Measurements from ENCODE around the gene MALAT1.
A peak's percentile ranks its signal among the peaks of the same experiment; 100 is the strongest.
"Not testable (repeated sequence)": the region's sequence is repeated elsewhere in the genome, so short reads cannot be mapped to it uniquely, and the experiment has no call there.

MALAT1 gene
- total RNA-seq, result 2,265 to 22,483 (median 6,345) reads per million in 9 experiments

- no peaks in the 10 kb centered on the region for H3K36me3 Mint-ChIP-seq (ENCODE audit: insufficient read depth)
- peaks cover 30 to 34% of the 10 kb centered on the region in 2 donors for H3K4me1 Mint-ChIP-seq (ENCODE audit: low read depth in 2 of 2)
- no peak within 1 kb of the TSS for H3K4me3 Mint-ChIP-seq
- no peaks in the 10 kb centered on the region for H3K9me3 Mint-ChIP-seq
- DNase-seq (peak; percentile 91 to 97 (median 93)), ATAC-seq (replicated peaks) (peak; percentile 23)
- no peaks in the 10 kb centered on the region for H3K27me3 Mint-ChIP-seq
- H3K27ac Mint-ChIP-seq, result no peak within 1 kb of the TSS
Measured at GRCh38 chr11:65498977-65499712, at the start of gene MALAT1. Gene MALAT1 (plus strand): TSS chr11:65499045.

GRCh38 chr11:65451301-65451700 lies 47.5 kb upstream of the MALAT1 start:
- DNase-seq; H3K4me3 Mint-ChIP-seq; ATAC-seq (replicated peaks); H3K27ac Mint-ChIP-seq; H3K9me3 Mint-ChIP-seq; H3K27me3 Mint-ChIP-seq: not testable (repeated sequence)
- peaks cover 10 to 27% of the 10 kb centered on the region in 2 donors for H3K4me1 Mint-ChIP-seq (ENCODE audit: low read depth in 2 of 2)
- H3K36me3 Mint-ChIP-seq (ENCODE audit: insufficient read depth), result peaks cover 16% of the 10 kb centered on the region

GRCh38 chr11:65452259-65452658 lies 46.6 kb upstream of the MALAT1 start:
- H3K36me3 Mint-ChIP-seq (ENCODE audit: insufficient read depth), result peaks cover 14% of the 10 kb centered on the region
- not testable (repeated sequence) for DNase-seq; H3K9me3 Mint-ChIP-seq; H3K27me3 Mint-ChIP-seq; H3K4me3 Mint-ChIP-seq; ATAC-seq (replicated peaks)
- H3K4me1 Mint-ChIP-seq (ENCODE audit: low read depth in 2 of 2), result peaks cover 10 to 24% of the 10 kb centered on the region in 2 donors
- H3K27ac Mint-ChIP-seq, result peak overlapping the region in 1 of 2 donors; percentile 23

- Mint-ChIP-seq H3K27ac (peak overlapping the region in 1 of 2 donors; percentile 23), H3K4me1 (ENCODE audit: low read depth in 2 of 2) (peaks cover 10 to 24% of the 10 kb centered on the region in 2 donors), H3K9me3 (no peaks in the 10 kb centered on the region), H3K36me3 (ENCODE audit: insufficient read depth) (peaks cover 14% of the 10 kb centered on the region), H3K27me3 (no peaks in the 10 kb centered on the region), H3K4me3 (peak overlapping the region in 1 of 2 donors; percentile 91)
- ATAC-seq (replicated peaks) (no peak), DNase-seq (no peak)
Measured at GRCh38 chr11:65452806-65453490, 45.9 kb upstream of the MALAT1 start.

GRCh38 chr11:65454311-65454695 lies 44.5 kb upstream of the MALAT1 start:
- no peak for DNase-seq
- Mint-ChIP-seq H3K27me3 (no peaks in the 10 kb centered on the region), H3K27ac (peak overlapping the region; percentile 88 to 91), H3K36me3 (ENCODE audit: insufficient read depth) (peaks cover 14% of the 10 kb centered on the region), H3K4me1 (ENCODE audit: low read depth in 2 of 2) (peaks cover 10 to 13% of the 10 kb centered on the region in 2 donors), H3K4me3 (peak overlapping the region; percentile 91 to 94), H3K9me3 (no peaks in the 10 kb centered on the region)
- no peak for ATAC-seq (replicated peaks)

GRCh38 chr11:65454696-65455456 lies 44.0 kb upstream of the MALAT1 start:
- Mint-ChIP-seq H3K36me3 (ENCODE audit: insufficient read depth) (peaks cover 12% of the 10 kb centered on the region), H3K27ac (peak overlapping the region; percentile 88 to 91), H3K4me3 (peak overlapping the region; percentile 91 to 94), H3K9me3 (no peaks in the 10 kb centered on the region), H3K27me3 (no peaks in the 10 kb centered on the region), H3K4me1 (ENCODE audit: low read depth in 2 of 2) (peaks cover 10 to 13% of the 10 kb centered on the region in 2 donors)
- ATAC-seq (replicated peaks), result peak; percentile 92
- peak; percentile 50 to 63 (median 63) for DNase-seq

- H3K4me1 Mint-ChIP-seq (ENCODE audit: low read depth in 2 of 2), result peaks cover 10 to 13% of the 10 kb centered on the region in 2 donors
- H3K27me3 Mint-ChIP-seq, result no peaks in the 10 kb centered on the region
- no peak for ATAC-seq (replicated peaks)
- H3K9me3 Mint-ChIP-seq, result no peaks in the 10 kb centered on the region
- H3K27ac Mint-ChIP-seq, result no peak overlapping the region
- H3K36me3 Mint-ChIP-seq (ENCODE audit: insufficient read depth), result peaks cover 11% of the 10 kb centered on the region
- peak overlapping the region; percentile 29 to 42 for H3K4me3 Mint-ChIP-seq
- no peak for DNase-seq
Measured at GRCh38 chr11:65456418-65456817, 42.4 kb upstream of the MALAT1 start.

- DNase-seq (no peak), ATAC-seq (replicated peaks) (no peak)
- H3K9me3 Mint-ChIP-seq, result no peaks in the 10 kb centered on the region
- H3K36me3 Mint-ChIP-seq (ENCODE audit: insufficient read depth), result peaks cover 6% of the 10 kb centered on the region
- H3K27ac Mint-ChIP-seq, result no peak overlapping the region
- H3K27me3 Mint-ChIP-seq, result no peaks in the 10 kb centered on the region
- H3K4me1 Mint-ChIP-seq (ENCODE audit: low read depth in 2 of 2), result peaks cover 10% of the 10 kb centered on the region in 2 donors
- no peak overlapping the region for H3K4me3 Mint-ChIP-seq
Measured at GRCh38 chr11:65459552-65459951, 39.3 kb upstream of the MALAT1 start.

GRCh38 chr11:65465471-65465870 lies 33.4 kb upstream of the MALAT1 start:
- not testable (repeated sequence) for ATAC-seq (replicated peaks); H3K27me3 Mint-ChIP-seq; H3K36me3 Mint-ChIP-seq (ENCODE audit: insufficient read depth); DNase-seq; H3K9me3 Mint-ChIP-seq; H3K4me1 Mint-ChIP-seq (ENCODE audit: low read depth in 2 of 2); H3K4me3 Mint-ChIP-seq
- peak overlapping the region in 1 of 2 donors; percentile 49 for H3K27ac Mint-ChIP-seq

- not testable (repeated sequence) for H3K36me3 Mint-ChIP-seq (ENCODE audit: insufficient read depth); H3K9me3 Mint-ChIP-seq; H3K27ac Mint-ChIP-seq; H3K27me3 Mint-ChIP-seq; DNase-seq; H3K4me3 Mint-ChIP-seq; ATAC-seq (replicated peaks)
- peaks cover 10 to 13% of the 10 kb centered on the region in 2 donors for H3K4me1 Mint-ChIP-seq (ENCODE audit: low read depth in 2 of 2)
Measured at GRCh38 chr11:65467306-65467705, 31.5 kb upstream of the MALAT1 start.

- H3K36me3 Mint-ChIP-seq (ENCODE audit: insufficient read depth), result peaks cover 2% of the 10 kb centered on the region
- peak; percentile 31 for ATAC-seq (replicated peaks)
- H3K4me3 Mint-ChIP-seq, result no peak overlapping the region
- H3K9me3 Mint-ChIP-seq, result no peaks in the 10 kb centered on the region
- H3K4me1 Mint-ChIP-seq (ENCODE audit: low read depth in 2 of 2), result peaks cover 10 to 13% of the 10 kb centered on the region in 2 donors
- H3K27ac Mint-ChIP-seq, result no peak overlapping the region
- DNase-seq, result peak; percentile 42 to 55 (median 49)
- no peaks in the 10 kb centered on the region for H3K27me3 Mint-ChIP-seq
Measured at GRCh38 chr11:65468874-65469333, 29.9 kb upstream of the MALAT1 start.

- H3K4me3 Mint-ChIP-seq, result peak overlapping the region in 1 of 2 donors; percentile 7
- H3K9me3 Mint-ChIP-seq, result no peaks in the 10 kb centered on the region
- H3K27ac Mint-ChIP-seq, result peak overlapping the region; percentile 93 to 98
- peaks cover 2% of the 10 kb centered on the region for H3K36me3 Mint-ChIP-seq (ENCODE audit: insufficient read depth)
- no peak for ATAC-seq (replicated peaks)
- H3K4me1 Mint-ChIP-seq (ENCODE audit: low read depth in 2 of 2), result peaks cover 10 to 13% of the 10 kb centered on the region in 2 donors
- no peaks in the 10 kb centered on the region for H3K27me3 Mint-ChIP-seq
- no peak for DNase-seq
Measured at GRCh38 chr11:65470433-65471049, 28.3 kb upstream of the MALAT1 start.

- Mint-ChIP-seq H3K9me3 (no peaks in the 10 kb centered on the region), H3K4me3 (peak overlapping the region; percentile 64 to 66), H3K36me3 (ENCODE audit: insufficient read depth) (peaks cover 2% of the 10 kb centered on the region), H3K27ac (peak overlapping the region; percentile 93 to 98), H3K4me1 (ENCODE audit: low read depth in 2 of 2) (peaks cover 12 to 16% of the 10 kb centered on the region in 2 donors), H3K27me3 (no peaks in the 10 kb centered on the region)
- DNase-seq (no peak), ATAC-seq (replicated peaks) (no peak)
Measured at GRCh38 chr11:65471447-65471891, 27.4 kb upstream of the MALAT1 start.

Measured in effector memory CD8-positive, alpha-beta T cell (primary cell).